SK-N-SH treated with all-trans-retinoic acid at 6 μM for 48 hours (cell line): ENCODE results near the gene TPRKB.
"Not testable (repeated sequence)": the region's sequence is repeated elsewhere in the genome, so short reads cannot be mapped to it uniquely, and the experiment has no call there.

Experiments used
- ZC3H10 ChIP-seq: fragments of 250-450 bp; sonication (Bioruptor Pico); IDR thresholded peaks from 2 replicates; pipeline ENCODE4 v1.5.1; 2021; ENCODE audit warnings: mild to moderate bottlenecking, moderate library complexity
- TF ChIP-seq, protein P1 (sequence below): fragments of 250-450 bp; sonication (Bioruptor Pico); IDR thresholded peaks from 2 replicates; pipeline ENCODE4 v1.5.0; 2020; ENCODE audit warnings: mild to moderate bottlenecking, moderate library complexity

- not testable (repeated sequence) for TF ChIP-seq ZC3H10 (CRISPR knock-in tag)
- TF ChIP-seq, protein P1, sequence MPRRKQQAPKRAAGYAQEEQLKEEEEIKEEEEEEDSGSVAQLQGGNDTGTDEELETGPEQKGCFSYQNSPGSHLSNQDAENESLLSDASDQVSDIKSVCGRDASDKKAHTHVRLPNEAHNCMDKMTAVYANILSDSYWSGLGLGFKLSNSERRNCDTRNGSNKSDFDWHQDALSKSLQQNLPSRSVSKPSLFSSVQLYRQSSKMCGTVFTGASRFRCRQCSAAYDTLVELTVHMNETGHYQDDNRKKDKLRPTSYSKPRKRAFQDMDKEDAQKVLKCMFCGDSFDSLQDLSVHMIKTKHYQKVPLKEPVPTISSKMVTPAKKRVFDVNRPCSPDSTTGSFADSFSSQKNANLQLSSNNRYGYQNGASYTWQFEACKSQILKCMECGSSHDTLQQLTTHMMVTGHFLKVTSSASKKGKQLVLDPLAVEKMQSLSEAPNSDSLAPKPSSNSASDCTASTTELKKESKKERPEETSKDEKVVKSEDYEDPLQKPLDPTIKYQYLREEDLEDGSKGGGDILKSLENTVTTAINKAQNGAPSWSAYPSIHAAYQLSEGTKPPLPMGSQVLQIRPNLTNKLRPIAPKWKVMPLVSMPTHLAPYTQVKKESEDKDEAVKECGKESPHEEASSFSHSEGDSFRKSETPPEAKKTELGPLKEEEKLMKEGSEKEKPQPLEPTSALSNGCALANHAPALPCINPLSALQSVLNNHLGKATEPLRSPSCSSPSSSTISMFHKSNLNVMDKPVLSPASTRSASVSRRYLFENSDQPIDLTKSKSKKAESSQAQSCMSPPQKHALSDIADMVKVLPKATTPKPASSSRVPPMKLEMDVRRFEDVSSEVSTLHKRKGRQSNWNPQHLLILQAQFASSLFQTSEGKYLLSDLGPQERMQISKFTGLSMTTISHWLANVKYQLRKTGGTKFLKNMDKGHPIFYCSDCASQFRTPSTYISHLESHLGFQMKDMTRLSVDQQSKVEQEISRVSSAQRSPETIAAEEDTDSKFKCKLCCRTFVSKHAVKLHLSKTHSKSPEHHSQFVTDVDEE (CRISPR knock-in tag) = not testable (repeated sequence)
Observed at GRCh38 chr2:73783883-73784282, 46.7 kb upstream of the TPRKB start, which contains the start of gene C2orf78.
